ENCODE data around the gene HP1BP3.

- no peak for TF ChIP-seq CTCF (IDR thresholded peaks at IDR 0.05; ENCODE audit: low read depth, low read length, missing input control)
- no peak for TF ChIP-seq YY1 (IDR thresholded peaks at IDR 0.05)
- TF ChIP-seq SP1 (IDR thresholded peaks at IDR 0.05), result no peak
- no peak for TF ChIP-seq RAD21 (IDR thresholded peaks at IDR 0.05)
- TF ChIP-seq GABPA (IDR thresholded peaks at IDR 0.05 in 1 of 2, conservative IDR thresholded peaks at IDR 0.05 in 1 of 2), result no peak
- TF ChIP-seq EGR1 (IDR thresholded peaks at IDR 0.05; ENCODE audit: low read depth in 2 of 2), result no peak
- no peak for TF ChIP-seq TAF1 (conservative IDR thresholded peaks at IDR 0.05)
- TF ChIP-seq JUND (IDR thresholded peaks at IDR 0.05), result no peak
- TF ChIP-seq RXRA (IDR thresholded peaks at IDR 0.05), result no peak
- no peak for TF ChIP-seq NR2F2 (IDR thresholded peaks at IDR 0.05)
- no peak for TF ChIP-seq REST (IDR thresholded peaks at IDR 0.05)
- no peak for TF ChIP-seq MAX (IDR thresholded peaks at IDR 0.05)
- TF ChIP-seq ATF3 (IDR thresholded peaks at IDR 0.05), result no peak
Observed at GRCh38 chr1:20728371-20729154, 58.5 kb downstream of the HP1BP3 start.
